ENCODE measurements around the gene RAB11FIP2. TPM values are rescaled to one million over a fixed set of nuclear protein-coding genes. Genes with fewer than 3 reads are reported as not detected.

Gene RAB11FIP2
- total and polyA plus RNA-seq, 10 donors, result 3.3 to 38.5 (median 22.6) TPM

- Histone ChIP-seq H3K9me3 (no peaks in the 10 kb centered on the region), H3K4me1 (no peaks in the 10 kb centered on the region), H3K27me3 (replicated peaks in 1 of 7) (peaks cover 0 to 23% (median 0%) of the 10 kb centered on the region in 7 donors), H3K36me3 (no peaks in the 10 kb centered on the region), H3K4me3 (no peak overlapping the region), H3K27ac (no peak overlapping the region)
- no peak for DNase-seq
- WGBS, 5 donors, result 90 to 100% (median 95%) methylated on average over 1 of the region's 1 CpG
- intact Hi-C loops (cut with DNase I; ENCODE audit: low total_unique reads), result no loop called here
- no peak for TF ChIP-seq POLR2A (IDR thresholded peaks at IDR 0.05)
- TF ChIP-seq POLR2AphosphoS5 (IDR thresholded peaks at IDR 0.05), result no peak
- TF ChIP-seq CTCF (IDR thresholded peaks at IDR 0.05 in 8 of 11, conservative IDR thresholded peaks at IDR 0.05 in 3 of 11), result no peak
Measured at GRCh38 chr10:117955176-117955575, 91.6 kb downstream of the RAB11FIP2 start.

Data from spleen (tissue), 11 donors.